Upper lobe of left lung (tissue), 4 donors: Measurements from ENCODE around the gene FHIT.

Experiments used
- EP300 ChIP-seq, 4 donors: sonication (generic); formaldehyde crosslinking; IDR thresholded peaks; one replicate each; pipeline ENCODE4 v1.5.1; 2017; ENCODE audit warnings: antibody characterized with exemption in 4 of 4, control low read depth in 2 of 4
- TF ChIP-seq, protein P1 (sequence below), 6 experiments: fragments of 450-650 bp in 4 of 6; fragments of 200-600 bp in 2 of 6; sonication (generic) in 2 of 6; IDR thresholded peaks; one replicate each; pipeline ENCODE4 v1.5.1; 2016 to 2019; ENCODE audit warnings: antibody characterized with exemption in 6 of 6

DNA sequence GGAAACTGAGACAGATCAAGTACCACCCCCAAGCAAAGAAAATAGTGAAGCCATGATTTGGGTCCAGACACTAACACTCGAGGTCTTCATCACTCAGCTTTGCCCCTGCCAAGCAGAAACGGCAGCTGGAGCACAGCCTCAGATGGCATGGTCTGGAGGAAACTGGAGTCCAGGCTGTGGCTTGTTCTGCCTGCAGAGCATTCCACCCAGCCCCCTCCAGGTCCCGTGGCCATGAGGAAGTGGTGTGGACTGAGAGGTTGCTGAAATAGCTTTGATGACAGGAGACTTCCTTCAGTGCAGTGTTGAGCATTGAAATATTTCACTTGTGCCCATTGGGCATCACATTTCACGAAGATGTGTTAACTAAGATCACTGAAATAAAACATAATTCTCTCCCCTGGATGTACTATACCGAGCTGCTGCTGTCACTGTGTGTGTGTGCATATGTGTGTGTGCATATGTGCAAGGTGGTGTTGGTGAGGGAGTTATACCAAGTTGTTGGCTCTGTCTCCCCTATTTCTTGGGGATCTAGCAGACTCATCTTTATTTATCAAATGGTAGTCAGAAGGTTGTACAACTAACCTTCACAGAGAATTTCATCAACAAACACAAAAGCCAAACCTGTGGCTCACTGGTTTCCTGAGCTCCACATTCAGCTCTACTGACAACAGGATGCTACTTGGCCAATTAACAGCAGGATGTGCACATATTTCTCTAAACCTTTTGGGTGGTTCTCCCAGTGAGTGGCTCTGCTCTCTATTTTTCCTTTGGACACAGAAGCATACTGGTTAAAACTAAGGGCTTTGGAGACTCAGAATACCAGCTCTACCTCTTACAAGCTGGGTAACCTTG lies 1541.3 kb downstream of the FHIT start:
- TF ChIP-seq, protein P1, sequence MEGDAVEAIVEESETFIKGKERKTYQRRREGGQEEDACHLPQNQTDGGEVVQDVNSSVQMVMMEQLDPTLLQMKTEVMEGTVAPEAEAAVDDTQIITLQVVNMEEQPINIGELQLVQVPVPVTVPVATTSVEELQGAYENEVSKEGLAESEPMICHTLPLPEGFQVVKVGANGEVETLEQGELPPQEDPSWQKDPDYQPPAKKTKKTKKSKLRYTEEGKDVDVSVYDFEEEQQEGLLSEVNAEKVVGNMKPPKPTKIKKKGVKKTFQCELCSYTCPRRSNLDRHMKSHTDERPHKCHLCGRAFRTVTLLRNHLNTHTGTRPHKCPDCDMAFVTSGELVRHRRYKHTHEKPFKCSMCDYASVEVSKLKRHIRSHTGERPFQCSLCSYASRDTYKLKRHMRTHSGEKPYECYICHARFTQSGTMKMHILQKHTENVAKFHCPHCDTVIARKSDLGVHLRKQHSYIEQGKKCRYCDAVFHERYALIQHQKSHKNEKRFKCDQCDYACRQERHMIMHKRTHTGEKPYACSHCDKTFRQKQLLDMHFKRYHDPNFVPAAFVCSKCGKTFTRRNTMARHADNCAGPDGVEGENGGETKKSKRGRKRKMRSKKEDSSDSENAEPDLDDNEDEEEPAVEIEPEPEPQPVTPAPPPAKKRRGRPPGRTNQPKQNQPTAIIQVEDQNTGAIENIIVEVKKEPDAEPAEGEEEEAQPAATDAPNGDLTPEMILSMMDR (IDR thresholded peaks at IDR 0.05): no peak
- TF ChIP-seq EP300 (IDR thresholded peaks at IDR 0.05): no peak
